HepG2 (cell line): ENCODE data around the gene BLVRB. TPM values are rescaled to one million over a fixed set of nuclear protein-coding genes. Genes with fewer than 3 reads are reported as not detected.

Experiments used
- ATAC-seq: fragments of 200-7000 bp; cut with Tn5 transposase; 3 replicates; pipeline ENCODE4 v1.9.1; 2020; ENCODE audit warnings: mild to moderate bottlenecking, moderate library complexity
- BruUV-seq: library from RNA; stranded (reverse); fragments of 400-500 nt; replicated peaks from 2 replicates; lab custom pipeline; 2021; lab: Mats Ljungman, UMichigan
- CTCF ChIA-PET: fragments of 300-600 bp; formaldehyde crosslinking; extraction: SDS; loops from one replicate; lab custom pipeline; 2021; ENCODE audit warnings: low total read pairs, inconsistent platforms, low intra/inter-chr PET ratio; lab: Yijun Ruan, JAX
- POLR2A ChIA-PET: fragments of 350-600 bp; sonication (Branson Sonifier 250); formaldehyde crosslinking; loops from one replicate; lab custom pipeline; 2020; ENCODE audit warnings: antibody characterized with exemption, inconsistent platforms; lab: Yijun Ruan, JAX
- DNase-seq: peaks from one replicate; pipeline ENCODE4 v3.0.0-alpha.2; 2015; ENCODE audit warnings: low spot score
- FAIRE-seq: peaks from 3 replicates; lab custom pipeline; 2011; peaks lifted over from hg19 to GRCh38; lab: Jason Lieb, UNC
- H2AFZ ChIP-seq: one replicate; pipeline ENCODE4 v1.6.1; 2011; ENCODE audit warnings: low read length, inconsistent platforms
- H3K27ac ChIP-seq: fragments of 300-600 bp; 3 replicates; pipeline ENCODE4 v1.8.0; 2011; ENCODE audit warnings: mixed run types, mild to moderate bottlenecking, mixed read lengths, low read length, inconsistent platforms; ENCODE audit not compliant: insufficient read depth; ENCODE audit errors: extremely low read length
- H3K27me3 ChIP-seq, 2 experiments: fragments of 200-600 bp in 1 of 2; 2 replicates in 1 of 2; 3 replicates in 1 of 2; pipeline versions ENCODE4 v1.6.0 to v1.8.0; 2011; ENCODE audit warnings: low read length in 2 of 2, mild to moderate bottlenecking in 2 of 2, moderate library complexity in 2 of 2, inconsistent platforms in 1 of 2; ENCODE audit not compliant: insufficient read depth in 2 of 2, control insufficient read depth in 1 of 2
- H3K36me3 ChIP-seq, 2 experiments: fragments of 200-600 bp in 1 of 2; replicated peaks in 1 of 2; 2 replicates in 1 of 2; 3 replicates in 1 of 2; pipeline versions ENCODE4 v1.5.1 to v1.8.0; 2011; ENCODE audit warnings: low read length in 2 of 2, inconsistent platforms in 1 of 2; ENCODE audit not compliant: insufficient read depth in 2 of 2, control insufficient read depth in 1 of 2
- H3K4me1 ChIP-seq: 2 replicates; pipeline ENCODE4 v1.5.1; 2012; ENCODE audit warnings: low read length, inconsistent platforms; ENCODE audit not compliant: insufficient read depth
- H3K4me2 ChIP-seq: 2 replicates; pipeline ENCODE4 v1.6.0; 2011; ENCODE audit warnings: low read depth, low read length, inconsistent platforms
- H3K4me3 ChIP-seq, 3 experiments: fragments of 200-600 bp in 1 of 3; sonication (generic), shearing (Covaris generic) in 1 of 3; replicated peaks in 1 of 3; 2 replicates each; pipeline ENCODE4 v1.5.1; 2011 to 2016; ENCODE audit warnings: low read length in 3 of 3, inconsistent platforms in 2 of 3, low read depth in 2 of 3, mild to moderate bottlenecking in 2 of 3, control low read depth in 1 of 3, mixed read lengths in 1 of 3; ENCODE audit not compliant: insufficient read depth in 1 of 3
- H3K79me2 ChIP-seq: one replicate; pipeline ENCODE4 v1.6.1; 2011; ENCODE audit warnings: low read length, inconsistent platforms; ENCODE audit not compliant: insufficient read depth
- H3K9ac ChIP-seq: 2 replicates; pipeline ENCODE4 v1.6.0; 2011; ENCODE audit warnings: mild to moderate bottlenecking, low read depth, low read length, inconsistent platforms; ENCODE audit not compliant: insufficient read depth
- H3K9me3 ChIP-seq: 2 replicates; pipeline ENCODE4 v1.5.1; 2012; ENCODE audit warnings: mild to moderate bottlenecking, low read length
- H4K20me1 ChIP-seq: 2 replicates; pipeline ENCODE4 v1.6.0; 2011; ENCODE audit warnings: inconsistent platforms, mild to moderate bottlenecking, low read length, moderate library complexity; ENCODE audit not compliant: insufficient read depth
- ATF7-NPFF ChIP-seq: sonication (generic); formaldehyde crosslinking; IDR thresholded peaks from 2 replicates; pipeline ENCODE4 v1.8.1; 2023; ENCODE audit warnings: mild to moderate bottlenecking, low read depth, missing genetic modification reagents, moderate library complexity
- FOXP4 ChIP-seq: sonication (generic); formaldehyde crosslinking; IDR thresholded peaks from 2 replicates; pipeline ENCODE4 v1.4.0; 2020; ENCODE audit warnings: missing genetic modification reagents
- GFI1 ChIP-seq: sonication (generic); formaldehyde crosslinking; IDR thresholded peaks from 2 replicates; pipeline ENCODE4 v1.5.0; 2020; ENCODE audit warnings: missing genetic modification reagents, mild to moderate bottlenecking, borderline replicate concordance
- MATR3 ChIP-seq: sonication (generic); formaldehyde crosslinking; IDR thresholded peaks from 2 replicates; pipeline ENCODE4 v1.4.0; 2020; ENCODE audit warnings: missing genetic modification reagents
- MZF1 ChIP-seq: sonication (generic); formaldehyde crosslinking; IDR thresholded peaks from 2 replicates; pipeline ENCODE4 v1.8.1; 2023; ENCODE audit warnings: mild to moderate bottlenecking, missing genetic modification reagents, borderline replicate concordance
- POLR2G ChIP-seq: fragments of 200-400 bp; formaldehyde crosslinking; IDR thresholded peaks from 2 replicates; pipeline ENCODE4 v1.6.1; 2018; ENCODE audit warnings: mild to moderate bottlenecking, low read depth, low read length, moderate library complexity
- RARA ChIP-seq: IDR thresholded peaks from 2 replicates; pipeline ENCODE4 v1.6.1; 2016; ENCODE audit warnings: missing genetic modification reagents, missing compliant biosample characterization
- SMAD9 ChIP-seq: sonication (generic); formaldehyde crosslinking; IDR thresholded peaks from 2 replicates; pipeline ENCODE4 v1.5.1; 2020; ENCODE audit warnings: mild to moderate bottlenecking, missing genetic modification reagents
- ZFP82 ChIP-seq: sonication (generic); formaldehyde crosslinking; IDR thresholded peaks from 2 replicates; pipeline ENCODE4 v1.5.1; 2020; ENCODE audit warnings: mild to moderate bottlenecking, missing genetic modification reagents, borderline replicate concordance
- ZNF234 ChIP-seq: sonication (generic); formaldehyde crosslinking; conservative IDR thresholded peaks from 2 replicates; pipeline ENCODE4 v1.5.1; 2020; ENCODE audit warnings: mild to moderate bottlenecking, missing genetic modification reagents
- ZNF296 ChIP-seq: sonication (generic); formaldehyde crosslinking; conservative IDR thresholded peaks from 2 replicates; pipeline ENCODE4 v1.5.0; 2020; ENCODE audit warnings: mild to moderate bottlenecking, missing genetic modification reagents
- ZNF747 ChIP-seq: sonication (generic); formaldehyde crosslinking; IDR thresholded peaks from 2 replicates; pipeline ENCODE4 v1.8.1; 2023; ENCODE audit warnings: missing genetic modification reagents, mild to moderate bottlenecking, borderline replicate concordance
- ZNF75D ChIP-seq: sonication (generic); formaldehyde crosslinking; IDR thresholded peaks from 2 replicates; pipeline ENCODE4 v1.8.1; 2023; ENCODE audit warnings: missing genetic modification reagents, mild to moderate bottlenecking, borderline replicate concordance
- ZNF841 ChIP-seq: sonication (generic); formaldehyde crosslinking; IDR thresholded peaks from 2 replicates; pipeline ENCODE4 v1.8.1; 2023; ENCODE audit warnings: missing genetic modification reagents, borderline replicate concordance
- ZSCAN12 ChIP-seq: sonication (generic); formaldehyde crosslinking; IDR thresholded peaks from 2 replicates; pipeline ENCODE4 v1.9.0; 2021; ENCODE audit warnings: mild to moderate bottlenecking, missing genetic modification reagents
- WGBS: methylation state at CpG from one replicate; pipeline ENCODE4 v1.1.6; 2017; ENCODE audit warnings: low lambda C conversion rate; 5-methylcytosine and 5-hydroxymethylcytosine counted together
- in situ Hi-C: cut with HindIII; loops from 2 replicates; pipeline ENCODE4 v1.10.0; 2017; ENCODE audit warnings: low pct_unique_long_range_greater_than_20kb; ENCODE audit not compliant: extremely low pct_ligation_motif_present
- intact Hi-C: fragments of 100-400 bp; cut with micrococcal nuclease; formaldehyde crosslinking; loops from one replicate; pipeline ENCODE4 v1.10.0; 2022; ENCODE audit not compliant: unreplicated experiment
- polyA plus RNA-seq, 8 experiments: library from polyadenylated mRNA; depleted of rRNA in 3 of 8; stranded (reverse) in 7 of 8; unstranded in 1 of 8; fragments of >200 nt; fragmentation: Illumina TruSeq in 4 of 8; extraction: Trizol in 4 of 8; gene quantifications; 2 replicates each; pipeline versions ENCODE4 v1.2.1 to v1.2.3, GENCODE V29; 2011 to 2016; ENCODE audit warnings: low read depth in 4 of 8, missing spikeins in 1 of 8, mixed read lengths in 1 of 8; ENCODE audit not compliant: insufficient read depth in 1 of 8
- total RNA-seq, 5 experiments: library from RNA; depleted of rRNA; stranded (reverse); fragments of >200 nt; fragmentation: Illumina TruSeq; extraction: Trizol; gene quantifications; 2 replicates each; pipeline ENCODE4 v1.2.3, GENCODE V29; 2016; ENCODE audit warnings: low read depth in 1 of 5
- TF ChIP-seq, protein P1 (sequence below): sonication (generic); formaldehyde crosslinking; IDR thresholded peaks from 2 replicates; pipeline ENCODE4 v1.4.0; 2020; ENCODE audit warnings: missing genetic modification reagents

The BLVRB gene
- total and polyA plus RNA-seq, 2 of the 13 experiments (the other 11 are each of a cell fraction or from before 2014, with no cell fraction given) = 25.9 to 51.4 TPM

DNA sequence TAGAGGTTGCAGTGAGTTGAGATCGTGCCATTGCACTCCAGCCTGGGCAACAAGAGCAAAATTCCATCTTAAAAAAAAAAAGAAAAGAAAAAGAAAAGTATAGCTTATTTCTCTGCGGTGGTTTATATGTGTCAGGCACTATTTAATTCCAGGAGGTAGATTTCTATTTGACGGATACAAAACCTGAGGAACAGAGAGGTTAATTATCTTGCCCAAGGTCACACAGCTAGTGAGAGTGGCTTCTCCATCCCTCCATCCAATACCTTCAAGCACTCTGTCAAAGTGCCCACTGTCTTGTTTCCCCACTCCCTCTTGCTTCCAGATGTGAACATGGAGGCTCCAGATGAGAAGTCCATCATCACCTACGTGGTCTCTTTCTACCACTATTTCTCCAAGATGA is 36.1 kb upstream of the BLVRB start:
- BruUV-seq = no TSS peak
- no peak overlapping the region for H3K4me3 ChIP-seq
- no peaks in the 10 kb centered on the region for H3K9me3 ChIP-seq
- ATAC-seq = no peak
- no peak for FAIRE-seq
- 57% methylated on average over 4 of the region's 4 CpGs for WGBS
- H3K36me3 ChIP-seq = no peaks in the 10 kb centered on the region
- no peak overlapping the region for H3K9ac ChIP-seq
- H3K4me2 ChIP-seq = no peak overlapping the region
- no peaks in the 10 kb centered on the region for H3K4me1 ChIP-seq
- no peak overlapping the region for H2AFZ ChIP-seq
- in situ Hi-C loops = no loop called here
- CTCF ChIA-PET = no interaction called here
- POLR2A ChIA-PET = no interaction called here
- intact Hi-C loops = no loop called here
- peaks cover 2 to 8% of the 10 kb centered on the region in 2 experiments; a peak in 2 of 5 replicates for H3K27me3 ChIP-seq
- H4K20me1 ChIP-seq = no peaks in the 10 kb centered on the region; the same call in 1 of the 2 replicates
- no peak overlapping the region for H3K27ac ChIP-seq
- no peaks in the 10 kb centered on the region for H3K79me2 ChIP-seq
- TF ChIP-seq MATR3 (CRISPR knock-in tag) (no peak), ZNF841 (CRISPR knock-in tag) (no peak), ZNF234 (no peak), FOXP4 (CRISPR knock-in tag) (no peak), ATF7-NPFF (CRISPR knock-in tag) (no peak), ZSCAN12 (no peak), ZNF747 (no peak), MZF1 (no peak), ZNF296 (CRISPR knock-in tag) (no peak), ZFP82 (CRISPR knock-in tag) (no peak), POLR2G (no peak), RARA (CRISPR knock-in tag) (no peak), ZNF75D (CRISPR knock-in tag) (no peak), GFI1 (CRISPR knock-in tag) (no peak), SMAD9 (CRISPR knock-in tag) (no peak)
- TF ChIP-seq, protein P1, sequence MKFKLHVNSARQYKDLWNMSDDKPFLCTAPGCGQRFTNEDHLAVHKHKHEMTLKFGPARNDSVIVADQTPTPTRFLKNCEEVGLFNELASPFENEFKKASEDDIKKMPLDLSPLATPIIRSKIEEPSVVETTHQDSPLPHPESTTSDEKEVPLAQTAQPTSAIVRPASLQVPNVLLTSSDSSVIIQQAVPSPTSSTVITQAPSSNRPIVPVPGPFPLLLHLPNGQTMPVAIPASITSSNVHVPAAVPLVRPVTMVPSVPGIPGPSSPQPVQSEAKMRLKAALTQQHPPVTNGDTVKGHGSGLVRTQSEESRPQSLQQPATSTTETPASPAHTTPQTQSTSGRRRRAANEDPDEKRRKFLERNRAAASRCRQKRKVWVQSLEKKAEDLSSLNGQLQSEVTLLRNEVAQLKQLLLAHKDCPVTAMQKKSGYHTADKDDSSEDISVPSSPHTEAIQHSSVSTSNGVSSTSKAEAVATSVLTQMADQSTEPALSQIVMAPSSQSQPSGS (CRISPR knock-in tag) = no peak
- no peak for DNase-seq
